HepG2 (cell line): ENCODE results near the gene CATSPERE. TPM values are rescaled to one million over a fixed set of nuclear protein-coding genes. Genes with fewer than 3 reads are reported as not detected.

ENCODE experiments used
- ATAC-seq: fragments of 200-7000 bp; cut with Tn5 transposase; 3 replicates; pipeline ENCODE4 v1.9.1; 2020; ENCODE audit warnings: mild to moderate bottlenecking, moderate library complexity
- BruUV-seq: library from RNA; stranded (reverse); fragments of 400-500 nt; replicated peaks from 2 replicates; lab custom pipeline; 2021; lab: Mats Ljungman, UMichigan
- CTCF ChIA-PET: fragments of 300-600 bp; formaldehyde crosslinking; extraction: SDS; loops from one replicate; lab custom pipeline; 2021; ENCODE audit warnings: low total read pairs, inconsistent platforms, low intra/inter-chr PET ratio; lab: Yijun Ruan, JAX
- POLR2A ChIA-PET: fragments of 350-600 bp; sonication (Branson Sonifier 250); formaldehyde crosslinking; loops from one replicate; lab custom pipeline; 2020; ENCODE audit warnings: antibody characterized with exemption, inconsistent platforms; lab: Yijun Ruan, JAX
- DNase-seq: peaks from one replicate; pipeline ENCODE4 v3.0.0-alpha.2; 2015; ENCODE audit warnings: low spot score
- FAIRE-seq: peaks from 3 replicates; lab custom pipeline; 2011; peaks lifted over from hg19 to GRCh38; lab: Jason Lieb, UNC
- H2AFZ ChIP-seq: one replicate; pipeline ENCODE4 v1.6.1; 2011; ENCODE audit warnings: low read length, inconsistent platforms
- H3K27ac ChIP-seq: fragments of 300-600 bp; 3 replicates; pipeline ENCODE4 v1.8.0; 2011; ENCODE audit warnings: mixed run types, mild to moderate bottlenecking, mixed read lengths, low read length, inconsistent platforms; ENCODE audit not compliant: insufficient read depth; ENCODE audit errors: extremely low read length
- H3K27me3 ChIP-seq, 2 experiments: fragments of 200-600 bp in 1 of 2; 2 replicates in 1 of 2; 3 replicates in 1 of 2; pipeline versions ENCODE4 v1.6.0 to v1.8.0; 2011; ENCODE audit warnings: low read length in 2 of 2, mild to moderate bottlenecking in 2 of 2, moderate library complexity in 2 of 2, inconsistent platforms in 1 of 2; ENCODE audit not compliant: insufficient read depth in 2 of 2, control insufficient read depth in 1 of 2
- H3K36me3 ChIP-seq, 2 experiments: fragments of 200-600 bp in 1 of 2; replicated peaks in 1 of 2; 2 replicates in 1 of 2; 3 replicates in 1 of 2; pipeline versions ENCODE4 v1.5.1 to v1.8.0; 2011; ENCODE audit warnings: low read length in 2 of 2, inconsistent platforms in 1 of 2; ENCODE audit not compliant: insufficient read depth in 2 of 2, control insufficient read depth in 1 of 2
- H3K4me1 ChIP-seq: 2 replicates; pipeline ENCODE4 v1.5.1; 2012; ENCODE audit warnings: low read length, inconsistent platforms; ENCODE audit not compliant: insufficient read depth
- H3K4me2 ChIP-seq: 2 replicates; pipeline ENCODE4 v1.6.0; 2011; ENCODE audit warnings: low read depth, low read length, inconsistent platforms
- H3K4me3 ChIP-seq, 3 experiments: fragments of 200-600 bp in 1 of 3; sonication (generic), shearing (Covaris generic) in 1 of 3; replicated peaks in 1 of 3; 2 replicates each; pipeline ENCODE4 v1.5.1; 2011 to 2016; ENCODE audit warnings: low read length in 3 of 3, inconsistent platforms in 2 of 3, low read depth in 2 of 3, mild to moderate bottlenecking in 2 of 3, control low read depth in 1 of 3, mixed read lengths in 1 of 3; ENCODE audit not compliant: insufficient read depth in 1 of 3
- H3K79me2 ChIP-seq: one replicate; pipeline ENCODE4 v1.6.1; 2011; ENCODE audit warnings: low read length, inconsistent platforms; ENCODE audit not compliant: insufficient read depth
- H3K9ac ChIP-seq: 2 replicates; pipeline ENCODE4 v1.6.0; 2011; ENCODE audit warnings: mild to moderate bottlenecking, low read depth, low read length, inconsistent platforms; ENCODE audit not compliant: insufficient read depth
- H3K9me3 ChIP-seq: 2 replicates; pipeline ENCODE4 v1.5.1; 2012; ENCODE audit warnings: mild to moderate bottlenecking, low read length
- H4K20me1 ChIP-seq: 2 replicates; pipeline ENCODE4 v1.6.0; 2011; ENCODE audit warnings: inconsistent platforms, mild to moderate bottlenecking, low read length, moderate library complexity; ENCODE audit not compliant: insufficient read depth
- ARID2 ChIP-seq: sonication (generic); formaldehyde crosslinking; IDR thresholded peaks from 2 replicates; pipeline ENCODE4 v1.8.1; 2022; ENCODE audit warnings: mild to moderate bottlenecking, missing genetic modification reagents, borderline replicate concordance
- ATF1 ChIP-seq: IDR thresholded peaks from 2 replicates; pipeline ENCODE4 v1.6.1; 2016; ENCODE audit warnings: mild to moderate bottlenecking, control low read depth
- BHLHE40 ChIP-seq: IDR thresholded peaks from 2 replicates; pipeline ENCODE4 v1.6.1; 2011; ENCODE audit warnings: low read length, improper control_type of control experiment
- EEA1 ChIP-seq: sonication (generic); formaldehyde crosslinking; IDR thresholded peaks from 2 replicates; pipeline ENCODE4 v1.5.1; 2020; ENCODE audit warnings: mild to moderate bottlenecking, missing genetic modification reagents, borderline replicate concordance
- ELF1 ChIP-seq: sonication (generic); formaldehyde crosslinking; IDR thresholded peaks from 2 replicates; pipeline ENCODE4 v1.4.0; 2020; ENCODE audit warnings: missing genetic modification reagents
- FOXO1 ChIP-seq: sonication (generic); formaldehyde crosslinking; IDR thresholded peaks from 2 replicates; pipeline ENCODE4 v1.4.0; 2020; ENCODE audit warnings: missing genetic modification reagents
- FOXP1 ChIP-seq, 2 experiments: fragments of 450-650 bp in 1 of 2; IDR thresholded peaks; 2 replicates each; pipeline ENCODE4 v1.6.1; 2017 to 2018; ENCODE audit warnings: antibody characterized with exemption in 1 of 2
- GMEB2 ChIP-seq: IDR thresholded peaks from 2 replicates; pipeline ENCODE4 v1.6.1; 2016; ENCODE audit warnings: missing biosample characterization, missing genetic modification reagents, low read depth
- ISL2 ChIP-seq: sonication (generic); formaldehyde crosslinking; IDR thresholded peaks from 2 replicates; pipeline ENCODE4 v1.5.0; 2020; ENCODE audit warnings: missing genetic modification reagents
- KLF16 ChIP-seq, 2 experiments: sonication (generic) in 1 of 2; formaldehyde crosslinking in 1 of 2; IDR thresholded peaks; 2 replicates each; pipeline versions ENCODE4 v1.6.1 to v1.8.0; 2016 to 2023; ENCODE audit warnings: missing genetic modification reagents in 2 of 2, missing compliant biosample characterization in 1 of 2
- RFX1 ChIP-seq: fragments of 450-650 bp; IDR thresholded peaks from 2 replicates; pipeline ENCODE4 v1.6.1; 2017
- RFX5 ChIP-seq: IDR thresholded peaks from 2 replicates; pipeline ENCODE4 v1.6.1; 2011; ENCODE audit warnings: low read depth, low read length, improper control_type of control experiment
- SNAI1 ChIP-seq: sonication (generic); formaldehyde crosslinking; IDR thresholded peaks from 2 replicates; pipeline ENCODE4 v1.5.0; 2020; ENCODE audit warnings: mild to moderate bottlenecking, missing genetic modification reagents, borderline replicate concordance
- ZNF292 ChIP-seq: sonication (generic); formaldehyde crosslinking; IDR thresholded peaks from 2 replicates; pipeline ENCODE4 v1.8.1; 2022; ENCODE audit warnings: mild to moderate bottlenecking, low read depth, missing genetic modification reagents, borderline replicate concordance
- ZNF34 ChIP-seq: sonication (generic); formaldehyde crosslinking; IDR thresholded peaks from 2 replicates; pipeline ENCODE4 v1.4.0; 2020; ENCODE audit warnings: mild to moderate bottlenecking, missing genetic modification reagents, borderline replicate concordance
- ZNF441 ChIP-seq: sonication (generic); formaldehyde crosslinking; IDR thresholded peaks from 2 replicates; pipeline ENCODE4 v1.7.0; 2021; ENCODE audit warnings: missing genetic modification reagents, borderline replicate concordance
- ZNF549 ChIP-seq: sonication (generic); formaldehyde crosslinking; IDR thresholded peaks from 2 replicates; pipeline ENCODE4 v1.5.0; 2020; ENCODE audit warnings: missing genetic modification reagents
- ZNF563 ChIP-seq: sonication (generic); formaldehyde crosslinking; IDR thresholded peaks from 2 replicates; pipeline ENCODE4 v1.8.0; 2022; ENCODE audit warnings: mild to moderate bottlenecking, moderate library complexity, missing genetic modification reagents
- ZNF564 ChIP-seq: sonication (generic); formaldehyde crosslinking; IDR thresholded peaks from 2 replicates; pipeline ENCODE4 v1.8.1; 2023; ENCODE audit warnings: mild to moderate bottlenecking, missing genetic modification reagents
- ZNF577 ChIP-seq: sonication (generic); formaldehyde crosslinking; IDR thresholded peaks from 2 replicates; pipeline ENCODE4 v1.4.0; 2020; ENCODE audit warnings: mild to moderate bottlenecking, low read depth, missing genetic modification reagents, borderline replicate concordance
- ZNF580 ChIP-seq: IDR thresholded peaks from 2 replicates; pipeline ENCODE4 v1.6.1; 2016; ENCODE audit warnings: low read depth, borderline replicate concordance
- WGBS: methylation state at CpG from one replicate; pipeline ENCODE4 v1.1.6; 2017; ENCODE audit warnings: low lambda C conversion rate; 5-methylcytosine and 5-hydroxymethylcytosine counted together
- in situ Hi-C: cut with HindIII; loops from 2 replicates; pipeline ENCODE4 v1.10.0; 2017; ENCODE audit warnings: low pct_unique_long_range_greater_than_20kb; ENCODE audit not compliant: extremely low pct_ligation_motif_present
- intact Hi-C: fragments of 100-400 bp; cut with micrococcal nuclease; formaldehyde crosslinking; loops from one replicate; pipeline ENCODE4 v1.10.0; 2022; ENCODE audit not compliant: unreplicated experiment
- polyA plus RNA-seq, 8 experiments: library from polyadenylated mRNA; depleted of rRNA in 3 of 8; stranded (reverse) in 7 of 8; unstranded in 1 of 8; fragments of >200 nt; fragmentation: Illumina TruSeq in 4 of 8; extraction: Trizol in 4 of 8; gene quantifications; 2 replicates each; pipeline versions ENCODE4 v1.2.1 to v1.2.3, GENCODE V29; 2011 to 2016; ENCODE audit warnings: low read depth in 4 of 8, missing spikeins in 1 of 8, mixed read lengths in 1 of 8; ENCODE audit not compliant: insufficient read depth in 1 of 8
- total RNA-seq, 5 experiments: library from RNA; depleted of rRNA; stranded (reverse); fragments of >200 nt; fragmentation: Illumina TruSeq; extraction: Trizol; gene quantifications; 2 replicates each; pipeline ENCODE4 v1.2.3, GENCODE V29; 2016; ENCODE audit warnings: low read depth in 1 of 5
- TF ChIP-seq, protein P1 (sequence below): sonication (generic); formaldehyde crosslinking; IDR thresholded peaks from 2 replicates; pipeline ENCODE4 v1.8.1; 2022; ENCODE audit warnings: mild to moderate bottlenecking, missing genetic modification reagents

The CATSPERE gene
- total and polyA plus RNA-seq, 2 of the 13 experiments (the other 11 are each of a cell fraction or from before 2014, with no cell fraction given) = 0.34 to 0.51 TPM

DNA sequence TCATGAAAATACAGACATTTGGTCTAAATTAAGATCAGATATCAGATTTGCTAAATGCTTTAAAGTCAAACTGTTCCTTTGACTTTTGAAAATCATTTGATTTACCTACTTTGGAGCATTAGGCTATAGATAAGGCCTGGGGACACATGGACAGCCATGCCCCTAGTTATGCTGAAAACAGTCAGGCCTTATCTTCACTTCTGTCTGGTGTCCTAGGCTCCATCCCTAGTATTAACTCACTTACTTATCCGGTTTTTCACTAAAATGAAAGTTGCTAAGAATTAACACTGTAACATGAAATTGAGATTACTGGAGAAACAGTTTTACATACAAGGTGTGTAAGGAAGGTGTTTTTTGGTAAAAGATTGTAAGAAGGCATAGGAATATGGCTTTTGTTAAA is 4.5 kb upstream of the CATSPERE start (continued):
- TF ChIP-seq, protein P1, sequence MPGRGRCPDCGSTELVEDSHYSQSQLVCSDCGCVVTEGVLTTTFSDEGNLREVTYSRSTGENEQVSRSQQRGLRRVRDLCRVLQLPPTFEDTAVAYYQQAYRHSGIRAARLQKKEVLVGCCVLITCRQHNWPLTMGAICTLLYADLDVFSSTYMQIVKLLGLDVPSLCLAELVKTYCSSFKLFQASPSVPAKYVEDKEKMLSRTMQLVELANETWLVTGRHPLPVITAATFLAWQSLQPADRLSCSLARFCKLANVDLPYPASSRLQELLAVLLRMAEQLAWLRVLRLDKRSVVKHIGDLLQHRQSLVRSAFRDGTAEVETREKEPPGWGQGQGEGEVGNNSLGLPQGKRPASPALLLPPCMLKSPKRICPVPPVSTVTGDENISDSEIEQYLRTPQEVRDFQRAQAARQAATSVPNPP (CRISPR knock-in tag) = no peak
- TF ChIP-seq EEA1 (CRISPR knock-in tag) = no peak
- TF ChIP-seq FOXP1 (IDR thresholded peaks at IDR 0.05) = no peak
- TF ChIP-seq FOXP1 (CRISPR knock-in tag; IDR thresholded peaks at IDR 0.05) = no peak
- TF ChIP-seq GMEB2 (CRISPR knock-in tag) = no peak

- intact Hi-C loops (loop anchor here (10.0 kb wide), 3 partner anchors 134 to 404 kb away; partner anchors contain the start of genes COX20 and ZBTB18), in situ Hi-C loops (loop anchor here (10.0 kb wide), 1 partner anchor 196 kb away; the partner anchor contains the start of gene DESI2)
- H3K4me3 ChIP-seq = no peak overlapping the region
- DNase-seq = no peak
- no peak overlapping the region for H3K27ac ChIP-seq
- no peak for ATAC-seq
- FAIRE-seq = no peak
- H3K79me2 ChIP-seq = no peaks in the 10 kb centered on the region
- H3K9me3 ChIP-seq = no peaks in the 10 kb centered on the region; the same call in 1 of the 2 replicates
- H2AFZ ChIP-seq = no peak overlapping the region
- H3K36me3 ChIP-seq = no peaks in the 10 kb centered on the region
- no peaks in the 10 kb centered on the region for H3K27me3 ChIP-seq
- no peaks in the 10 kb centered on the region for H4K20me1 ChIP-seq
- 95% methylated on average over 4 of the region's 4 CpGs for WGBS
- H3K9ac ChIP-seq = no peak overlapping the region
- TF ChIP-seq BHLHE40 (no peak), RFX5 (no peak), FOXO1 (CRISPR knock-in tag) (no peak), ZNF563 (CRISPR knock-in tag) (no peak), ZNF292 (no peak), SNAI1 (CRISPR knock-in tag) (no peak), KLF16 (CRISPR knock-in tag; IDR thresholded peaks at IDR 0.05) (no peak), ZNF441 (CRISPR knock-in tag) (no peak), RFX1 (no peak), ARID2 (CRISPR knock-in tag) (no peak), ISL2 (CRISPR knock-in tag) (no peak), ZNF580 (no peak), ZNF564 (no peak), ZNF549 (CRISPR knock-in tag) (no peak), ZNF577 (CRISPR knock-in tag) (no peak), ZNF34 (CRISPR knock-in tag) (no peak), ELF1 (no peak), ATF1 (no peak)
- POLR2A ChIA-PET = no interaction called here
- CTCF ChIA-PET = no interaction called here
- no TSS peak for BruUV-seq
- H3K4me2 ChIP-seq = no peak overlapping the region
- H3K4me1 ChIP-seq = no peaks in the 10 kb centered on the region
Measured at GRCh38 chr1:244458781-244459180, 2.3 kb upstream of the CATSPERE start.
